OCI-LY3 (cell line): ENCODE results near the gene TTC7B.

Experiments
- H2AFZ ChIP-seq: fragments of 200-600, 300-600 bp; shearing (Covaris generic); 2 replicates; pipeline ENCODE4 v1.6.0; 2014; ENCODE audit warnings: antibody characterized with exemption, low read depth, low read length
- H3K27ac ChIP-seq: fragments of 200-600, 300-600 bp; sonication (generic); 2 replicates; pipeline ENCODE4 v1.5.1; 2014; ENCODE audit warnings: mild to moderate bottlenecking, low read length, moderate library complexity, mixed read lengths
- H3K27me3 ChIP-seq: fragments of 200-600, 300-600 bp; sonication (generic); 2 replicates; pipeline ENCODE4 v1.6.1; 2014; ENCODE audit warnings: low read depth, low read length, mixed read lengths
- H3K36me3 ChIP-seq: fragments of 200-600, 300-600 bp; sonication (generic); replicated peaks from 2 replicates; pipeline ENCODE3; 2014; ENCODE audit warnings: low read depth, low read length, mixed read lengths
- H3K4me1 ChIP-seq: fragments of 300-600, 200-600 bp; sonication (generic); 2 replicates; pipeline ENCODE4 v1.6.1; 2014; ENCODE audit warnings: low read length, mixed read lengths
- H3K4me2 ChIP-seq: fragments of 200-600, 300-600 bp; sonication (generic); 2 replicates; pipeline ENCODE4 v1.6.1; 2014; ENCODE audit warnings: low read length, mixed read lengths
- H3K4me3 ChIP-seq: fragments of 300-600, 200-600 bp; sonication (generic); 2 replicates; pipeline ENCODE4 v1.5.1; 2014; ENCODE audit warnings: antibody characterized with exemption, mild to moderate bottlenecking, low read length, moderate library complexity
- H3K79me2 ChIP-seq: fragments of 300-600, 200-600 bp; shearing (Covaris generic); 2 replicates; pipeline ENCODE4 v1.6.1; 2014; ENCODE audit warnings: mild to moderate bottlenecking, low read length, mixed read lengths
- H3K9ac ChIP-seq: fragments of 300-600, 200-600 bp; shearing (Covaris generic); 2 replicates; pipeline ENCODE4 v1.6.0; 2014; ENCODE audit warnings: mild to moderate bottlenecking, low read length, moderate library complexity
- H3K9me3 ChIP-seq: fragments of 200-600, 300-600 bp; shearing (Covaris generic); 2 replicates; pipeline ENCODE4 v1.6.1; 2014; ENCODE audit warnings: low read length, mixed read lengths; ENCODE audit not compliant: insufficient read depth
- H4K20me1 ChIP-seq: fragments of 200-600, 300-600 bp; sonication (generic); 2 replicates; pipeline ENCODE4 v1.6.1; 2016; ENCODE audit warnings: low read length, mixed read lengths; ENCODE audit not compliant: insufficient read depth
- EZH2phosphoT487 ChIP-seq: fragments of 200-600 bp; shearing (Covaris generic); IDR thresholded peaks from 2 replicates; pipeline ENCODE4 v1.6.1; 2018; ENCODE audit warnings: antibody characterized with exemption, mixed run types, low read depth
- TF ChIP-seq, protein P1 (sequence below): fragments of 200-600, 300-600 bp; sonication (generic); IDR thresholded peaks from 2 replicates; pipeline ENCODE4 v1.5.1; 2014; ENCODE audit warnings: antibody characterized with exemption, low read length, low read depth

TTC7B gene

GRCh38 chr14:90651976-90652560 is 164.2 kb downstream of the TTC7B start:
- no peak overlapping the region for H3K4me3 ChIP-seq
- TF ChIP-seq, protein P1, sequence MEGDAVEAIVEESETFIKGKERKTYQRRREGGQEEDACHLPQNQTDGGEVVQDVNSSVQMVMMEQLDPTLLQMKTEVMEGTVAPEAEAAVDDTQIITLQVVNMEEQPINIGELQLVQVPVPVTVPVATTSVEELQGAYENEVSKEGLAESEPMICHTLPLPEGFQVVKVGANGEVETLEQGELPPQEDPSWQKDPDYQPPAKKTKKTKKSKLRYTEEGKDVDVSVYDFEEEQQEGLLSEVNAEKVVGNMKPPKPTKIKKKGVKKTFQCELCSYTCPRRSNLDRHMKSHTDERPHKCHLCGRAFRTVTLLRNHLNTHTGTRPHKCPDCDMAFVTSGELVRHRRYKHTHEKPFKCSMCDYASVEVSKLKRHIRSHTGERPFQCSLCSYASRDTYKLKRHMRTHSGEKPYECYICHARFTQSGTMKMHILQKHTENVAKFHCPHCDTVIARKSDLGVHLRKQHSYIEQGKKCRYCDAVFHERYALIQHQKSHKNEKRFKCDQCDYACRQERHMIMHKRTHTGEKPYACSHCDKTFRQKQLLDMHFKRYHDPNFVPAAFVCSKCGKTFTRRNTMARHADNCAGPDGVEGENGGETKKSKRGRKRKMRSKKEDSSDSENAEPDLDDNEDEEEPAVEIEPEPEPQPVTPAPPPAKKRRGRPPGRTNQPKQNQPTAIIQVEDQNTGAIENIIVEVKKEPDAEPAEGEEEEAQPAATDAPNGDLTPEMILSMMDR, result no peak
- TF ChIP-seq EZH2phosphoT487, result no peak
- peaks cover 9% of the 10 kb centered on the region for H3K4me1 ChIP-seq
- H3K27me3 ChIP-seq, result no peaks in the 10 kb centered on the region
- H3K36me3 ChIP-seq, result no peaks in the 10 kb centered on the region
- H4K20me1 ChIP-seq, result no peaks in the 10 kb centered on the region
- H3K79me2 ChIP-seq, result no peaks in the 10 kb centered on the region
- no peak overlapping the region for H3K9ac ChIP-seq
- H2AFZ ChIP-seq, result no peak overlapping the region
- H3K4me2 ChIP-seq, result no peak overlapping the region
- H3K9me3 ChIP-seq, result no peaks in the 10 kb centered on the region
- H3K27ac ChIP-seq, result no peak overlapping the region

GRCh38 chr14:90651271-90651804 is 164.9 kb downstream of the TTC7B start:
- no peaks in the 10 kb centered on the region for H3K9me3 ChIP-seq
- peaks cover 9% of the 10 kb centered on the region for H3K4me1 ChIP-seq
- TF ChIP-seq, protein P1, result no peak
- TF ChIP-seq EZH2phosphoT487, result no peak

DNA sequence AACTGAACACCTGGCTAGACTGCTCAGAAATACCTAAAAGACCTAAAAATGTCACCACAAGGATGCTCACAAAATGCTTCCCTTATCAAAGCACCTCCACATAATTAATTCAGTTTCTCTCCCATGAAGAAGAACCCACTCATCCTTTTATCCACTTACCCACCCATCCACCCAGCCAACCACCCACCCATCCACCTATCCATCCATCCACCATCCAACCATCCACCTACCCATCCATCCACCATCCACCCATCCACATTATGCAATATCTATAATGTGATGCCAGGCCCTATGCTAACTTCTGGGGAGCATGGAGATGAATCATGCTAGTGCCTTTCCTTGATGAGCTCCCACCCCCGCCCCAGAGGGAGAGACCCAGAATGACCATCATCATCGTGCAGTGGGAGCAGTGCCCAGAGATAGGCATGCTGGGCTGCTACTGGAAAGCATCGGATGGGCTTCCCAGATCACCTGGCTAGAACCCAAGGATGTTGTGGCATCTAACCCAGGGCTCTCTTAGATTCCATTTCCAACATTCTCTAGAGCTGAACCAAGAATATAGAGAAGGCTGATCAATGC is 166.6 kb downstream of the TTC7B start:
- no peak overlapping the region for H3K4me2 ChIP-seq
- no peak overlapping the region for H2AFZ ChIP-seq
- H3K27me3 ChIP-seq, result no peaks in the 10 kb centered on the region
- no peak overlapping the region for H3K27ac ChIP-seq
- H3K9me3 ChIP-seq, result no peaks in the 10 kb centered on the region
- no peaks in the 10 kb centered on the region for H3K79me2 ChIP-seq
- TF ChIP-seq, protein P1, result no peak
- TF ChIP-seq EZH2phosphoT487, result no peak
- H3K4me1 ChIP-seq, result peaks cover 9% of the 10 kb centered on the region
- H4K20me1 ChIP-seq, result no peaks in the 10 kb centered on the region
- H3K4me3 ChIP-seq, result no peak overlapping the region
- H3K9ac ChIP-seq, result no peak overlapping the region
- H3K36me3 ChIP-seq, result no peaks in the 10 kb centered on the region

More at GRCh38 chr14:90651271-90651804, 164.9 kb downstream of the TTC7B start:
- Histone ChIP-seq H4K20me1 (no peaks in the 10 kb centered on the region), H3K4me3 (no peak overlapping the region), H3K4me2 (no peak overlapping the region), H3K79me2 (no peaks in the 10 kb centered on the region), H3K9ac (no peak overlapping the region), H3K27me3 (no peaks in the 10 kb centered on the region), H3K36me3 (no peaks in the 10 kb centered on the region), H2AFZ (no peak overlapping the region), H3K27ac (no peak overlapping the region)

DNA sequence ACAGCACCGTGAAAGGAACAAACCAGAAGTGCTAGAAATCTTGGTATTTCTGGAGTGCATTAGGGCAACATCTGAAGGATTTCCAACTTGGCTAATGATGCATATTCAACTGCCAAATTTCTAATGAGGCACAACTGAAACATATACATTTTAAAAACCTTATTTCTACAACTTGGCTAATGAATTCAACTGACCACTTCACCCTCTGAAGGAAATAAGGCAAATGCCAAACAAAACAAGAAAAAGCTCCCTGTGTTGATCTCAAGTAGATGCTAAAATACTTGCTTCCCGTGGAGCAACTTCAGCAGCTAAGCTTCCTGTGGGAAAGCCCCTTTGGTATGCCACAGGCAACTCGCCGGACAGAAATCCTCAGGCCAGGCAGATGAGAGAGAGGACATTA is 167.1 kb downstream of the TTC7B start:
- Histone ChIP-seq H3K27me3 (no peaks in the 10 kb centered on the region), H3K27ac (no peak overlapping the region), H3K4me3 (no peak overlapping the region), H3K9ac (no peak overlapping the region), H3K36me3 (no peaks in the 10 kb centered on the region), H3K4me1 (peaks cover 9% of the 10 kb centered on the region), H3K9me3 (no peaks in the 10 kb centered on the region), H4K20me1 (no peaks in the 10 kb centered on the region), H2AFZ (no peak overlapping the region), H3K4me2 (no peak overlapping the region), H3K79me2 (no peaks in the 10 kb centered on the region)
- TF ChIP-seq, protein P1, result no peak
- TF ChIP-seq EZH2phosphoT487, result no peak
